Measurements from ENCODE around the gene TFCP2L1. TPM values are rescaled to one million over a fixed set of nuclear protein-coding genes. Genes with fewer than 3 reads are reported as not detected.

The TFCP2L1 gene
- total RNA-seq, 2 donors from 2014 or later = 0.02 TPM; not detected in 1

GRCh38 chr2:121196132-121196848 is 88.7 kb downstream of the TFCP2L1 start:
- no peak for DNase-seq
- ATAC-seq = no peak
- Mint-ChIP-seq H3K27me3 (no peaks in the 10 kb centered on the region), H3K27ac (no peak overlapping the region), H3K4me3 (no peak overlapping the region), H3K36me3 (ENCODE audit: low read depth) (no peaks in the 10 kb centered on the region), H3K4me1 (no peaks in the 10 kb centered on the region)
- no peaks in the 10 kb centered on the region for H3K9me3 ChIP-seq (ENCODE audit: control insufficient read depth, low read length, poor library complexity, severe bottlenecking)

GRCh38 chr2:121195036-121195435 is 90.0 kb downstream of the TFCP2L1 start:
- Mint-ChIP-seq H3K27ac (no peak overlapping the region), H3K36me3 (ENCODE audit: low read depth) (no peaks in the 10 kb centered on the region), H3K4me3 (no peak overlapping the region), H3K4me1 (no peaks in the 10 kb centered on the region), H3K27me3 (no peaks in the 10 kb centered on the region)
- H3K9me3 ChIP-seq (ENCODE audit: control insufficient read depth, low read length, poor library complexity, severe bottlenecking) = no peaks in the 10 kb centered on the region
- DNase-seq = no peak
- no peak for ATAC-seq

GRCh38 chr2:121194626-121195025 is 90.4 kb downstream of the TFCP2L1 start:
- Mint-ChIP-seq H3K4me1 (no peaks in the 10 kb centered on the region), H3K27me3 (no peaks in the 10 kb centered on the region), H3K4me3 (no peak overlapping the region), H3K36me3 (ENCODE audit: low read depth) (no peaks in the 10 kb centered on the region), H3K27ac (no peak overlapping the region)
- DNase-seq (no peak), ATAC-seq (no peak)
- no peaks in the 10 kb centered on the region for H3K9me3 ChIP-seq (ENCODE audit: control insufficient read depth, low read length, poor library complexity, severe bottlenecking)

- no peak for DNase-seq
- no peaks in the 10 kb centered on the region for H3K36me3 Mint-ChIP-seq (ENCODE audit: low read depth)
- H3K27ac Mint-ChIP-seq = no peak overlapping the region
- no peak for ATAC-seq
- no peak overlapping the region for H3K4me3 Mint-ChIP-seq
- no peaks in the 10 kb centered on the region for H3K4me1 Mint-ChIP-seq
- peaks cover 9% of the 10 kb centered on the region for H3K27me3 Mint-ChIP-seq
- H3K9me3 ChIP-seq (ENCODE audit: control insufficient read depth, low read length, poor library complexity, severe bottlenecking) = no peaks in the 10 kb centered on the region
Measured at GRCh38 chr2:121193185-121193584, 91.8 kb downstream of the TFCP2L1 start.

GRCh38 chr2:121192576-121192975 is 92.4 kb downstream of the TFCP2L1 start:
- Mint-ChIP-seq H3K4me3 (no peak overlapping the region), H3K36me3 (ENCODE audit: low read depth) (no peaks in the 10 kb centered on the region), H3K4me1 (no peaks in the 10 kb centered on the region), H3K27ac (no peak overlapping the region), H3K27me3 (peaks cover 14% of the 10 kb centered on the region)
- DNase-seq (no peak), ATAC-seq (no peak)
- no peaks in the 10 kb centered on the region for H3K9me3 ChIP-seq (ENCODE audit: control insufficient read depth, low read length, poor library complexity, severe bottlenecking)

GRCh38 chr2:121191191-121192170 is 93.5 kb downstream of the TFCP2L1 start:
- ATAC-seq = no peak
- H3K9me3 ChIP-seq (ENCODE audit: control insufficient read depth, low read length, poor library complexity, severe bottlenecking) = no peaks in the 10 kb centered on the region
- no peak overlapping the region for H3K4me3 Mint-ChIP-seq
- no peaks in the 10 kb centered on the region for H3K36me3 Mint-ChIP-seq (ENCODE audit: low read depth)
- H3K4me1 Mint-ChIP-seq = no peaks in the 10 kb centered on the region
- DNase-seq = no peak
- no peak overlapping the region for H3K27ac Mint-ChIP-seq
- peaks cover 14% of the 10 kb centered on the region for H3K27me3 Mint-ChIP-seq

- H3K9me3 ChIP-seq (ENCODE audit: control insufficient read depth, low read length, poor library complexity, severe bottlenecking) = no peaks in the 10 kb centered on the region
- H3K36me3 Mint-ChIP-seq (ENCODE audit: low read depth) = no peaks in the 10 kb centered on the region
- DNase-seq (no peak), ATAC-seq (no peak)
- H3K27me3 Mint-ChIP-seq = peaks cover 14% of the 10 kb centered on the region
- no peak overlapping the region for H3K4me3 Mint-ChIP-seq
- H3K27ac Mint-ChIP-seq = no peak overlapping the region
- no peaks in the 10 kb centered on the region for H3K4me1 Mint-ChIP-seq
Measured at GRCh38 chr2:121189661-121190381, 95.2 kb downstream of the TFCP2L1 start.

- peaks cover 14% of the 10 kb centered on the region for H3K27me3 Mint-ChIP-seq
- ATAC-seq (no peak), DNase-seq (no peak)
- H3K4me3 Mint-ChIP-seq = no peak overlapping the region
- H3K9me3 ChIP-seq (ENCODE audit: control insufficient read depth, low read length, poor library complexity, severe bottlenecking) = no peaks in the 10 kb centered on the region
- no peak overlapping the region for H3K27ac Mint-ChIP-seq
- no peaks in the 10 kb centered on the region for H3K36me3 Mint-ChIP-seq (ENCODE audit: low read depth)
- no peaks in the 10 kb centered on the region for H3K4me1 Mint-ChIP-seq
Measured at GRCh38 chr2:121189011-121189410, 96.0 kb downstream of the TFCP2L1 start.

GRCh38 chr2:121187982-121188411 is 97.0 kb downstream of the TFCP2L1 start:
- H3K27ac Mint-ChIP-seq = no peak overlapping the region
- H3K27me3 Mint-ChIP-seq = peaks cover 14% of the 10 kb centered on the region
- no peak for ATAC-seq
- no peaks in the 10 kb centered on the region for H3K4me1 Mint-ChIP-seq
- no peak overlapping the region for H3K4me3 Mint-ChIP-seq
- no peak for DNase-seq
- no peaks in the 10 kb centered on the region for H3K36me3 Mint-ChIP-seq (ENCODE audit: low read depth)
- no peaks in the 10 kb centered on the region for H3K9me3 ChIP-seq (ENCODE audit: control insufficient read depth, low read length, poor library complexity, severe bottlenecking)

- Mint-ChIP-seq H3K4me1 (no peaks in the 10 kb centered on the region), H3K27me3 (peaks cover 14% of the 10 kb centered on the region), H3K27ac (no peak overlapping the region), H3K36me3 (ENCODE audit: low read depth) (no peaks in the 10 kb centered on the region), H3K4me3 (no peak overlapping the region)
- ATAC-seq (no peak), DNase-seq (no peak)
- H3K9me3 ChIP-seq (ENCODE audit: control insufficient read depth, low read length, poor library complexity, severe bottlenecking) = no peaks in the 10 kb centered on the region
Measured at GRCh38 chr2:121187351-121187981, 97.5 kb downstream of the TFCP2L1 start.

- no peaks in the 10 kb centered on the region for H3K9me3 ChIP-seq (ENCODE audit: control insufficient read depth, low read length, poor library complexity, severe bottlenecking)
- Mint-ChIP-seq H3K36me3 (ENCODE audit: low read depth) (no peaks in the 10 kb centered on the region), H3K4me3 (no peak overlapping the region), H3K27me3 (peaks cover 14% of the 10 kb centered on the region), H3K4me1 (no peaks in the 10 kb centered on the region), H3K27ac (no peak overlapping the region)
- DNase-seq (no peak), ATAC-seq (no peak)
Measured at GRCh38 chr2:121186261-121186660, 98.7 kb downstream of the TFCP2L1 start.

GRCh38 chr2:121185571-121186074 is 99.4 kb downstream of the TFCP2L1 start:
- Mint-ChIP-seq H3K27ac (no peak overlapping the region), H3K4me1 (no peaks in the 10 kb centered on the region), H3K27me3 (peaks cover 14% of the 10 kb centered on the region), H3K4me3 (no peak overlapping the region), H3K36me3 (ENCODE audit: low read depth) (no peaks in the 10 kb centered on the region)
- ATAC-seq (no peak), DNase-seq (no peak)
- H3K9me3 ChIP-seq (ENCODE audit: control insufficient read depth, low read length, poor library complexity, severe bottlenecking) = no peaks in the 10 kb centered on the region

Data from T-helper 17 cell (primary cell).